Panc1 (cell line): ENCODE data around the gene DCTN3. TPM values are rescaled to one million over a fixed set of nuclear protein-coding genes. Genes with fewer than 3 reads are reported as not detected.

Source experiments
- ATAC-seq: fragments of 200-7000 bp; cut with Tn5 transposase; 2 replicates; pipeline ENCODE4 v1.9.1; 2020; ENCODE audit warnings: mild to moderate bottlenecking, moderate library complexity
- BruUV-seq: library from RNA; stranded (reverse); fragments of 400-500 nt; replicated peaks from 2 replicates; lab custom pipeline; 2021; lab: Mats Ljungman, UMichigan
- CTCF ChIA-PET: fragments of 300-600 bp; sonication (Branson Sonifier 250); formaldehyde crosslinking; loops from one replicate; lab custom pipeline; 2022; ENCODE audit warnings: antibody characterized with exemption; lab: Charles Lee
- POLR2A ChIA-PET: fragments of 300-600 bp; sonication (Branson Sonifier 250); formaldehyde crosslinking; loops from one replicate; lab custom pipeline; 2022; ENCODE audit warnings: antibody characterized with exemption; lab: Charles Lee
- DNase-seq: peaks from one replicate; pipeline ENCODE4 v3.0.0-alpha.2; 2010; ENCODE audit warnings: low read depth, low spot score
- H3K27ac ChIP-seq: 2 replicates; pipeline ENCODE4 v1.5.1; 2011; ENCODE audit warnings: mild to moderate bottlenecking, low read length, inconsistent platforms
- H3K27me3 ChIP-seq: fragments of 200-500 bp; sonication (Bioruptor generic); 2 replicates; pipeline ENCODE4 v1.6.0; 2014; ENCODE audit warnings: low read length, inconsistent platforms; ENCODE audit not compliant: control insufficient read depth, insufficient read depth
- H3K36me3 ChIP-seq: fragments of 200-500 bp; sonication (Bioruptor generic); 2 replicates; pipeline ENCODE4 v1.5.1; 2014; ENCODE audit warnings: inconsistent platforms, mild to moderate bottlenecking, low read length, moderate library complexity; ENCODE audit not compliant: control insufficient read depth, insufficient read depth
- H3K4me1 ChIP-seq: 2 replicates; pipeline ENCODE4 v1.5.1; 2011; ENCODE audit warnings: inconsistent platforms, mild to moderate bottlenecking, low read length, moderate library complexity; ENCODE audit not compliant: control insufficient read depth, insufficient read depth
- H3K4me3 ChIP-seq, 2 experiments: 2 replicates each; pipeline ENCODE4 v1.5.1; 2011 to 2012; ENCODE audit warnings: low read depth in 2 of 2, low read length in 2 of 2, mild to moderate bottlenecking in 2 of 2, inconsistent platforms in 1 of 2, moderate library complexity in 1 of 2
- H3K9me3 ChIP-seq: fragments of 200-500 bp; sonication (Bioruptor generic); 2 replicates; pipeline ENCODE4 v1.5.1; 2014; ENCODE audit warnings: low read depth, mild to moderate bottlenecking, inconsistent platforms, low read length, moderate library complexity; ENCODE audit not compliant: control insufficient read depth, insufficient read depth
- CTCF ChIP-seq: fragments of 450-650 bp; IDR thresholded peaks from 2 replicates; pipeline ENCODE4 v1.5.1; 2017; ENCODE audit warnings: mild to moderate bottlenecking
- POLR2AphosphoS5 ChIP-seq: IDR thresholded peaks from 2 replicates; pipeline ENCODE4 v1.6.1; 2012; ENCODE audit warnings: mild to moderate bottlenecking, low read depth, low read length, moderate library complexity
- REST ChIP-seq, 2 experiments: IDR thresholded peaks; 2 replicates each; pipeline ENCODE4 v1.6.1; 2011 to 2012; ENCODE audit warnings: low read depth in 2 of 2, control low read depth in 1 of 2, low read length in 1 of 2, mild to moderate bottlenecking in 1 of 2, moderate library complexity in 1 of 2; ENCODE audit not compliant: insufficient read depth in 1 of 2
- SIN3A ChIP-seq: IDR thresholded peaks from 2 replicates; pipeline ENCODE4 v1.6.1; 2012; ENCODE audit warnings: low read depth, mild to moderate bottlenecking, low read length, moderate library complexity, borderline replicate concordance; ENCODE audit not compliant: insufficient read depth
- TCF7L2 ChIP-seq: IDR thresholded peaks from 2 replicates; pipeline ENCODE4 v1.6.1; 2011; ENCODE audit warnings: mild to moderate bottlenecking, low read depth, low read length, inconsistent platforms
- in situ Hi-C: cut with HindIII; loops from 2 replicates; pipeline ENCODE4 v1.10.0; 2016; ENCODE audit warnings: low sequenced_read_pairs, low pct_unique_long_range_greater_than_20kb
- intact Hi-C: fragments of 100-400 bp; cut with micrococcal nuclease; formaldehyde crosslinking; loops from one replicate; pipeline ENCODE4 v1.10.0; 2022; ENCODE audit not compliant: unreplicated experiment
- total RNA-seq: library from RNA; stranded (reverse); gene quantifications from one replicate; pipeline ENCODE4 v1.2.1, GENCODE V29; 2021; ENCODE audit not compliant: unreplicated experiment

Gene DCTN3
- total RNA-seq, 1 experiment from 2014 or later: 110 TPM

GRCh38 chr9:34573599-34574325 lies 46.5 kb downstream of the DCTN3 start:
- no peak overlapping the region for H3K27ac ChIP-seq
- intact Hi-C loops: no loop called here
- ATAC-seq (no peak), DNase-seq (no peak)
- no peaks in the 10 kb centered on the region for H3K36me3 ChIP-seq
- no peaks in the 10 kb centered on the region for H3K9me3 ChIP-seq
- POLR2A ChIA-PET: no interaction called here
- in situ Hi-C loops: no loop called here
- BruUV-seq: no TSS peak
- CTCF ChIA-PET: interaction anchor here (0.6 kb wide), 1 partner anchor 29 kb away, joined by 3 read pairs; no protein-coding TSS in a partner anchor
- no peak overlapping the region for H3K4me3 ChIP-seq
- H3K27me3 ChIP-seq: no peaks in the 10 kb centered on the region
- H3K4me1 ChIP-seq: no peaks in the 10 kb centered on the region
- TF ChIP-seq REST (IDR thresholded peaks at IDR 0.05; ENCODE audit: insufficient read depth in 1 of 2, low read depth in 2 of 2, low read length in 1 of 2) (no peak), POLR2AphosphoS5 (no peak), SIN3A (no peak), CTCF (no peak), TCF7L2 (no peak)

- Histone ChIP-seq H3K36me3 (no peaks in the 10 kb centered on the region), H3K27me3 (no peaks in the 10 kb centered on the region), H3K4me1 (no peaks in the 10 kb centered on the region), H3K27ac (no peak overlapping the region), H3K9me3 (no peaks in the 10 kb centered on the region), H3K4me3 (no peak overlapping the region)
- no TSS peak for BruUV-seq
- POLR2A ChIA-PET: no interaction called here
- in situ Hi-C loops (no loop called here), intact Hi-C loops (no loop called here)
- DNase-seq (no peak), ATAC-seq (no peak)
- no peak for TF ChIP-seq REST (IDR thresholded peaks at IDR 0.05; ENCODE audit: insufficient read depth in 1 of 2, low read depth in 2 of 2, low read length in 1 of 2)
- no peak for TF ChIP-seq SIN3A
- TF ChIP-seq TCF7L2: no peak
- no peak for TF ChIP-seq POLR2AphosphoS5
- no peak for TF ChIP-seq CTCF
- CTCF ChIA-PET: no interaction called here
Measured at GRCh38 chr9:34572628-34573027, 47.7 kb downstream of the DCTN3 start.
